ENCODE measurements around the gene THSD7A. TPM values are rescaled to one million over a fixed set of nuclear protein-coding genes. Genes with fewer than 3 reads are reported as not detected.

The THSD7A gene
- total and polyA plus RNA-seq, 2 donors from 2014 or later, result 5.1 to 24.3 TPM

- DNase-seq (no peak), FAIRE-seq (no peak)
- TF ChIP-seq CTCF (IDR thresholded peaks at IDR 0.05; ENCODE audit: borderline replicate concordance, extremely low read depth, insufficient read depth), result no peak
- Histone ChIP-seq H3K27me3 (ENCODE audit: control insufficient read depth, insufficient read depth, low read length) (no peaks in the 10 kb centered on the region), H3K9ac (ENCODE audit: low read length in 3 of 3) (no peak overlapping the region), H3K36me3 (ENCODE audit: control insufficient read depth in 2 of 3, insufficient read depth in 3 of 3, low read length in 3 of 3) (no peaks in the 10 kb centered on the region), H3K9me3 (ENCODE audit: control insufficient read depth in 2 of 3, insufficient read depth in 1 of 3, low read length in 3 of 3) (peaks cover 0 to 3% (median 0%) of the 10 kb centered on the region in 3 donors), H3K4me1 (ENCODE audit: control insufficient read depth in 2 of 3, insufficient read depth in 2 of 3, low read depth in 1 of 3, low read length in 3 of 3) (peaks cover 0 to 2% (median 0%) of the 10 kb centered on the region in 3 donors), H3K27ac (ENCODE audit: low read depth in 2 of 2, low read length in 2 of 2) (no peak overlapping the region), H3K4me3 (ENCODE audit: low read length in 3 of 3) (no peak overlapping the region)
- intact Hi-C loops (cut with DNase I), result no loop called here
Observed at GRCh38 chr7:11327633-11328032, 504.4 kb downstream of the THSD7A start.
